ENCODE measurements around the gene ABCB7. TPM values are rescaled to one million over a fixed set of nuclear protein-coding genes. Genes with fewer than 3 reads are reported as not detected.

Gene ABCB7
- total RNA-seq, 4 donors from 2014 or later = 10.6 to 54.0 (median 31.0) TPM

DNA sequence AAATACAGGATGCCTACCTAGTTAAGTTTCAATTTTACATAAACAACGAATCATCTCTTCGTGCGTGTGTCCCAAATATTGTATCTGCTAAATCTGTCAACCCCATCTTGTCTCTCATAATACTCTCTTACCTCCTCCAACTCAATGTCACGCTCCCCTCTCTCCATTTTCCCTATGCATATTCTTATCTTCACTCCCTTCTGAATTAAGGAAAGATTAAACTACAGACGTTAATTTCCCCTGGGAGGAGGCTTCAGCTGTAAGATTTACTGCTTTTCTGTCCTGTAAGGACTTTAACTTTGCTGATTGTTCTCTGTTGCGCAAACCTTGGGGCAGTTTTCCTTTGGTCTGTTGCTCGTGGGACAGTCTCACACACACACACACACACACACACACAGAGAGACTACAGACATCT lies 455 bp upstream of the ABCB7 start:
- WGBS, 2 donors = 2 to 26% methylated on average over 5 to 7 of the region's 7 CpGs
- Histone ChIP-seq H3K9me3 (no peaks in the 10 kb centered on the region), H3K4me3 (peak overlapping the region; percentile 46 to 67 (median 62)), H3K27ac (peak overlapping the region; percentile 60 to 86 (median 81)), H3K36me3 (no peaks in the 10 kb centered on the region), H3K27me3 (no peaks in the 10 kb centered on the region), H3K4me1 (peaks cover 0 to 16% (median 0%) of the 10 kb centered on the region in 3 donors)
- no peak for DNase-seq
- TF ChIP-seq, protein P1, sequence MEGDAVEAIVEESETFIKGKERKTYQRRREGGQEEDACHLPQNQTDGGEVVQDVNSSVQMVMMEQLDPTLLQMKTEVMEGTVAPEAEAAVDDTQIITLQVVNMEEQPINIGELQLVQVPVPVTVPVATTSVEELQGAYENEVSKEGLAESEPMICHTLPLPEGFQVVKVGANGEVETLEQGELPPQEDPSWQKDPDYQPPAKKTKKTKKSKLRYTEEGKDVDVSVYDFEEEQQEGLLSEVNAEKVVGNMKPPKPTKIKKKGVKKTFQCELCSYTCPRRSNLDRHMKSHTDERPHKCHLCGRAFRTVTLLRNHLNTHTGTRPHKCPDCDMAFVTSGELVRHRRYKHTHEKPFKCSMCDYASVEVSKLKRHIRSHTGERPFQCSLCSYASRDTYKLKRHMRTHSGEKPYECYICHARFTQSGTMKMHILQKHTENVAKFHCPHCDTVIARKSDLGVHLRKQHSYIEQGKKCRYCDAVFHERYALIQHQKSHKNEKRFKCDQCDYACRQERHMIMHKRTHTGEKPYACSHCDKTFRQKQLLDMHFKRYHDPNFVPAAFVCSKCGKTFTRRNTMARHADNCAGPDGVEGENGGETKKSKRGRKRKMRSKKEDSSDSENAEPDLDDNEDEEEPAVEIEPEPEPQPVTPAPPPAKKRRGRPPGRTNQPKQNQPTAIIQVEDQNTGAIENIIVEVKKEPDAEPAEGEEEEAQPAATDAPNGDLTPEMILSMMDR (IDR thresholded peaks at IDR 0.05) = no peak
- no peak for TF ChIP-seq POLR2A (IDR thresholded peaks at IDR 0.05)
- intact Hi-C loops (cut with DNase I) = no loop called here

- Histone ChIP-seq H3K4me3 (peak overlapping the region; percentile 46 to 67 (median 62)), H3K27ac (peak overlapping the region in 3 of 4 donors; percentile 78 to 86 (median 84)), H3K9me3 (no peaks in the 10 kb centered on the region), H3K36me3 (no peaks in the 10 kb centered on the region), H3K27me3 (no peaks in the 10 kb centered on the region), H3K4me1 (peaks cover 0 to 16% (median 0%) of the 10 kb centered on the region in 3 donors)
- WGBS, 2 donors = 0 to 44% methylated on average over 3 to 6 of the region's 6 CpGs
- TF ChIP-seq, protein P1 (IDR thresholded peaks at IDR 0.05) = no peak
- no peak for TF ChIP-seq POLR2A (IDR thresholded peaks at IDR 0.05)
- intact Hi-C loops (cut with DNase I) = no loop called here
- no peak for DNase-seq
These were observed 646 bp downstream of the ABCB7 start for GRCh38 chrX:75155447-75155826.

DNA sequence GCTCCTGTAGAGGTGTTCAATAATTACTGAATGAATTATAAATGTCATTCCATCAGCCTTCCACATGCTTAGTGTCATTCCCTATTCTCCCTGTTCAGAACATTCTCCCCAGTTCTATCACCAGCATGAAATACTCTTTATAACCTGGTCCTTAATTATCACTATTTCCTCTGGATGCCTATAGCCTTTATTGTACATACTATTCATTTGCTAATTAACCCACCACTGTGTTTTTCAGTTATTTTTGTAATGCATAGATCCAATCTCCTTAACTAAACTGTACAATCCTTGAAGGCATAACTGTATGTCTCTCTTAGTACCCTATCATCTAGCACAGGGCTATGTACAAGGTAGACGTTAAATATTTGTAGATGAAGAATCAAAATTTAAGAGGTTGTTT lies 1.2 kb downstream of the ABCB7 start:
- Histone ChIP-seq H3K27me3 (no peaks in the 10 kb centered on the region), H3K27ac (no peak overlapping the region), H3K4me1 (peaks cover 0 to 16% (median 0%) of the 10 kb centered on the region in 3 donors), H3K9me3 (no peaks in the 10 kb centered on the region), H3K36me3 (no peaks in the 10 kb centered on the region), H3K4me3 (peak overlapping the region in 2 of 4 donors; percentile 61 to 67)
- WGBS, 2 donors = 43 to 67% methylated on average over 1 of the region's 1 CpG
- no peak for DNase-seq
- TF ChIP-seq POLR2A (IDR thresholded peaks at IDR 0.05) = no peak
- TF ChIP-seq, protein P1 (IDR thresholded peaks at IDR 0.05) = no peak
- intact Hi-C loops (cut with DNase I) = no loop called here

DNA sequence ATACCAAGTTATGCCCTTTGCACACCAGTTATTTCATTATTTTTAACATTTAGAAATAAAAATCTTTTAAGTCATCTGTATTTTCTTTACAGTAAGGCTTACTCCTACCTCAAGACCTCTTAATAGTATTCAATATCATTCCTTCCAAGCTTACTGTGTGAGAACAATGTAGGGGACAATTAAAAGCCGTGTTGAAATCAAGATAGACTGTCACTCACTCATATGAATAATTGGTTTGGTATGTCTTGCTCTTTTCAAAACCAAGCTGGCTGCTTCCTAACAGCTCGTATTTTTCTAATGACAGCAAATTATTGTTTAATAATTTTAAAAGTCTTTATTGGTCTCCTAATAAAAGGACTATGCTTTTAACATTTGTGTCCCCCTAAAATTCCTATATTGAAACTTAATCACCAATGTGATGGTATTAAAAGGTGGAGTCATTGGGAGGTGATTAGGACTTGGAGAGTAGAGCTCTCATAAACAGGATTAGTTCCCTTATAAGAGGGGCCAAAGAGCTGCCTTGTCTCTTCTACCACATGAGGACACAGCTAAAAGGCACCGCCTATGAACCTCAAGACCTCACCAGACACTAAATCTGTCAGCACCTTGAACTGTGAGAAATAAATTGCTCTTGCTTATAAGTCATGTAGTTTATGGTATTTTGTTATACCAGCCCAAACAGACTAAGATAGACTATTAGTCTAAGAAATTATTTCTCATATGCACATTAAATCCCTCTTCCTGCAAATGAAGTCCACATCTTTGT lies 4.1 kb downstream of the ABCB7 start:
- DNase-seq = no peak
- 30 to 44% methylated on average over 2 to 3 of the region's 3 CpGs for whole genome bisulfite sequencing, 2 donors
- no peak overlapping the region for H3K4me3 ChIP-seq
- no peak overlapping the region for H3K27ac ChIP-seq
- TF ChIP-seq, protein P1 (IDR thresholded peaks at IDR 0.05) = no peak
- no peak for TF ChIP-seq POLR2A (IDR thresholded peaks at IDR 0.05)
- intact Hi-C loops (cut with DNase I) = no loop called here
- peaks cover 0 to 8% (median 0%) of the 10 kb centered on the region in 3 donors for H3K9me3 ChIP-seq
- H3K36me3 ChIP-seq = no peaks in the 10 kb centered on the region
- H3K4me1 ChIP-seq = peaks cover 0 to 16% (median 0%) of the 10 kb centered on the region in 3 donors
- no peaks in the 10 kb centered on the region for H3K27me3 ChIP-seq

- Histone ChIP-seq H3K4me3 (no peak overlapping the region), H3K27me3 (no peaks in the 10 kb centered on the region), H3K4me1 (peaks cover 0 to 9% (median 0%) of the 10 kb centered on the region in 3 donors), H3K9me3 (peaks cover 0 to 8% (median 0%) of the 10 kb centered on the region in 3 donors), H3K27ac (no peak overlapping the region), H3K36me3 (no peaks in the 10 kb centered on the region)
- 56 to 85% methylated on average over 1 of the region's 1 CpG for WGBS, 2 donors
- no peak for TF ChIP-seq POLR2A (IDR thresholded peaks at IDR 0.05)
- TF ChIP-seq, protein P1 (IDR thresholded peaks at IDR 0.05) = no peak
- intact Hi-C loops (cut with DNase I) = no loop called here
- DNase-seq = no peak
These were observed 6.4 kb downstream of the ABCB7 start for GRCh38 chrX:75149654-75150053.
